NCI-H748 (cell line): Measurements from ENCODE around the gene NF1.
"Not testable (repeated sequence)": the region's sequence is repeated elsewhere in the genome, so short reads cannot be mapped to it uniquely, and the experiment has no call there.

Experiments used
- DNase-seq: peaks from one replicate; lab custom pipeline; 2025; ENCODE audit not compliant: unreplicated experiment; lab: John Stamatoyannopoulos, UW

NF1 gene

GRCh38 chr17:31321966-31322365, 227.2 kb downstream of the NF1 start:
- DNase-seq: no peak

GRCh38 chr17:31323551-31323950, 228.8 kb downstream of the NF1 start:
- no peak for DNase-seq

- no peak for DNase-seq
These were observed 232.9 kb downstream of the NF1 start for GRCh38 chr17:31327534-31328159.

DNA sequence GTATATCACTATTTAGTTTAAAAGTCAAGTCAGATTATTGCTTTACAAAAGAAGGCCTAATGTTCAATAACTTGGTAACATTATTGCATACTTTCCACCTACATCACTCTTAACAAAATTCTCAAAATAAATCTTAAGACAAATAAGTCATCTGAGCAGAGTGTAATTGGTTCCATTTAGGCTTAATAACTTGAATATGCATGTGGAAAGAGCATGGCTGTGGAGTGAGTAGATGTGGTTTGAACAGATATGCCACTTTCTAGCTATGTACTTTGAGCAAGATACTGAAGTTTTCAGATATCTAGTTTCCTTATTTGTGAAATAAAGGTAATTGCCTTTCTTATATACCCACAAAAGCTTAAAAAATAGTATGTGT, 233.4 kb downstream of the NF1 start:
- no peak for DNase-seq

GRCh38 chr17:31329221-31329620, 234.4 kb downstream of the NF1 start:
- DNase-seq: no peak

DNA sequence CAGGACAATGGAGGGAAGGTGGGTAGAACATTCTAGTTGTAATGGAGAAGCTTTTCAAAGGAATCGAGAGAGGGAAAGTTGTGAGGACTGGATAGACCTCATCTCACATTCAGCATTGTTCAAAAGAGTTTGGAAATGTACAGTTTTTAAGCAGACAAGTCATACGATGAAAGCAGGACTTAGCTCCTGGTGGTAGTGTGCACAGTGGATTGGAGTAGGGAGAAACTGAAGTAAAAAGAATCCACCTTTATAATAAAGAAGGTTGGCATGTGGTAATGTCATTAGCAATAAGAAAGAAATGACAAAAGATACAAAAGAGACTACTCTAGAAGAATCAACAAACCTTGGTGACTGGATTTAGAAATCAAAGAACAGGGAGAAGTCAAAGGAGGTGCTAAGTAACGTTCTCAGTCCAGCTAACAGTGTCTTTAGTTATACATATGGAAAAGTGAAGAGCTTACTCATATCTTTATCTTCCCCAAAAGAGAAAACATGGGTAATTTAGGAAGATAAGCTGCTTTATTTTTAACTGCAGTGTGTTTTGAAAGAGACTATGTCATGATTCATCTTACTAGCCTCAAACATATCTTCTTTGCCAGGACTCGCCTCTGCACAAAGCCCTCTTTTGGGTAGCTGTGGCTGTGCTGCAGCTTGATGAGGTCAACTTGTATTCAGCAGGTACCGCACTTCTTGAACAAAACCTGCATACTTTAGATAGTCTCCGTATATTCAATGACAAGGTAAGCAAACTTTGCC, 245.3 kb downstream of the NF1 start:
- no peak for DNase-seq

DNA sequence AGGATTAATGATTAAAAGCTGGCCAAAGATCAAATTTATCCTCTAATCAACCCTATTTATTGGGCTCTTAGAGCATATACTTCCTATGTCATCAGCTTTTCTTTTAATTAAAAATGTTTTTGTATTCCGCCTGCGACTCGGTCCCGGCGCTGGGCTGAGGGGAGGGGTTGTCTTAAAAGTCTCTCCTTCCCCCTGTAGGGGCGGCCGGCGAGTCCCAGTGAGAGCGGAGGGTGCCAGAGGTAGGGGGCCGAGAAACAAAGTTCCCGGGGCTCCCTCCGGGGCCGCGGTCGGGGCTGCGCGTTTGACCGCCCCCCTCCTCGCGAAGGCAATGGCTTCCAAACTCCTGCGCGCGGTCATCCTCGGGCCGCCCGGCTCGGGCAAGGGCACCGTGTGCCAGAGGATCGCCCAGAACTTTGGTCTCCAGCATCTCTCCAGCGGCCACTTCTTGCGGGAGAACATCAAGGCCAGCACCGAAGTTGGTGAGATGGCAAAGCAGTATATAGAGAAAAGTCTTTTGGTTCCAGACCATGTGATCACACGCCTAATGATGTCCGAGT, 250.5 kb downstream of the NF1 start:
- DNase-seq: not testable (repeated sequence)

DNA sequence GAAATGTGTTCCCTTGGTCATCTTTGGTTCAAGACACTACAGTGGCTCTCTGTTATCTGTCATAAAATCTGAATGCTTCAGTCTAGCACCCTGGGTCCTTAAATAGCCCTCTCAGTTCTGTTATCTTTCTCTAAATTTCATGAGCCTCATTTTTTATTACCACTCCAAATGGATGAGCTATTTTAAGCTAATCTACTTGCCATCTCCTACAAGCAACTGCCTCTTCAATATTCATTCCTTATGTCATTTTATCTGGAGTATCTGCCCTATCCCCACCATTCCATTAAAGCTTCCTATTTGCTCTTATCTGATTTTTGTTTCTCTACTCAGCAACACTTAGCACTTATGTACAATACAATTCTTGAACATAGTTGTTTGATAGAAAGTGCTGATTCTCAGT, 254.7 kb downstream of the NF1 start:
- DNase-seq: no peak

DNA sequence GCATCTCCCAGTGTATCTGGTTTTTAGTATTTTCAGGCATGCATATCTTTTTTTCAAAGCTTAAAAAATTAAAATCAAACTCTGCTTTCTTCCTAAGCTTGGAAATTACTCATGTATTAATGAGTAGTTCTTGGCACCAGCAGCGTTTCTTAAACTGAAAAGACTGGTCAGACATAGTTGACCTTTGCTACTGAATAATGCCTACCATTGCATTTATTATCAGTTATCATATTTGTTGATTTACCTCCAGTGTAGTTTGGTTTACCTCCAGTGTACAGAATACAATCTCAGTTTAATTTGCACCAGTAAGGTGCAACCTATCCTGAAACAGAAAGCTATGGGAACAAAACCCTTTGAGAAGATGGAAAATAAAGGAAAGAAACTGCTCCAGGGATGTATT, 261.2 kb downstream of the NF1 start:
- no peak for DNase-seq

GRCh38 chr17:31357091-31357490, 262.3 kb downstream of the NF1 start:
- DNase-seq: no peak

- peak; percentile 38 for DNase-seq
These were observed 263.1 kb downstream of the NF1 start for GRCh38 chr17:31357839-31358394.

- DNase-seq: no peak
These were observed 269.2 kb downstream of the NF1 start for GRCh38 chr17:31364012-31364411.

DNA sequence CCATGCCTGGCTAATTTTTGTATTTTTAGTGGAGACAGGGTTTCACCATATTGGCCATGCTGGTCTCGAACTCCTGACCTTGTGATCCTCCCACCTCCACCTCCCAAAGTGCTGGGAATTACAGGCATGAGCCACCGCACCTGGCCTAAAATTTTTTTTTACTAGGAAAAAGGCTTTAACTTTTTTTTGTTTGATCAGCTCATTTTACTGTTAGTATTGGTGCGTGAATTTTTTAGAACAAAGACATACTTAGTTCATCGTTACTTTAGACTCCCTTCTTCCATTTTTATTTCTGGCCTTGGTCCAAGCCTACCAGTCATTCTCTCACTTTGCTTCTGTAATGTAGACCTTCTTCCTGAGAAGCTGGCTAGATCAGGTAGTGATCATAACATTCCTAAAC, 271.3 kb downstream of the NF1 start:
- no peak for DNase-seq

GRCh38 chr17:31369266-31369665, 274.5 kb downstream of the NF1 start:
- DNase-seq: no peak

DNA sequence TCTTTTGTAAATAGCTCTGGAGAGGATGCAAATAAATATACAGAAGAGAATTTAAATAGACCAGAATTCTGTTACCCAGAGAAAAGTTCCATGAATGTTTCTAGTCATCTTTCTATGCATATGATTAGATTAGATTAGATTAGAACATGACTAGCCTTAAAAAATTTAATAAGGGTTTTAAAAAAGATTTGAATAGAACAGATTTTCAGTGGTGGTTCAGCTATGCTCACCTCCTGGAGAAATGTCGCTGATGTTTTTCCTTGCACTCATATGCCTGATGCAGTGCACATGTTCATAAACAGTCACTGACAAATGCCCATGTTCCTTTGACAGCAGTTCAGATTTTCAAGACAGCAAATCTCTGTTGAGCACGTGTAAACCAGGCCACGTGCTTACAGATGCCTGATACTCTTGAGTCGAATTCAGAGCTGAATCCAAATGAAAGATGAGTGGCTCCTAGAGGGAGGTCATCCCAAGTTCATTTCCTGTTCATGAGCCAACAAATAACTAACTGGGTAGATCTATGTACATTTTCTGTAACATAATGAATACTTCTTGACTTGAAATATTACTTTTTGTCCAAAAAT, 276.8 kb downstream of the NF1 start:
- DNase-seq: no peak

DNA sequence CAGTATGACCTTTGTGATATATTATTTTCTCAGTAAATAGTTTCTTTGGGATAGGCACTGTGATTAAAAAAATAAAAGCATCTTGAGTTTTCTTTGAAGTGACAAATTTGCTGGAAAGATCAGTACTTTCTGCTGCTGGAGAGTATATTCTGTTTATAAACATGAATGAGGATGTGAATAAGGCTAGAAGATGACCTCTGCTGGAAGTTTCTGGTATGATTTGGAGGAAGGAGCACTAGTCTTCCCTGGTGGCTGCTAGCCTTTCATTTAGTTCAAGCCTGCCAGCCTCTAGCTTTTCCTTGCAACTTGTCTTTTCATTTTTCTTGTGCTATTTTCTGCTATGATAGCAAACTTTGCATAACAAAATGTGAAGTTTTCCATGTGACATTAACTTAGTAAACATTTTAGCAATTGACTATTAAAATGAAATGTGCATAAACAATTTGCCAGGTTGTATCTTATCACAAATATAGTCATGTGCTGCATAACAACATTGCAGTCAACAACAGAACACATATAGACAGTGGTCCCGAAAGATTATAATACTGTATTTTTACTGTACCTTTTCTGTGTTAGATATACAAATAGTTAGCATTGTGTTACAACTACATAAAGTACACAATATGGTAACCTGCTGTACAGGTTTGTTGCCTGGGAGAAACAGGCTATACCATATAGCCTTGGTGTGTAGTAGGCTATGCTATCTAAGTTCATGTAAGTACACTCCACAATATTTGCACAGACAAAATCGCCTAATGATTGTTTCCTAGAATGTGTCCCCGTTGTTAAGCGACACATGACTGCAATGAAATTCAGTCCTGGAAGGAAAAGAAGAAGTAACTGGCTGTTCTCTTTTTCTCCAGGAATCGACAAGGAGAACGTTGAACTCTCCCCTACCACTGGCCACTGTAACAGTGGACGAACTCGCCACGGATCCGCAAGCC, 278.6 kb downstream of the NF1 start:
- peak; percentile 41 for DNase-seq

- DNase-seq: no peak
These were observed 279.3 kb downstream of the NF1 start for GRCh38 chr17:31374094-31374447.

- DNase-seq: no peak
These were observed 279.7 kb downstream of the NF1 start for GRCh38 chr17:31374503-31374902.

DNA sequence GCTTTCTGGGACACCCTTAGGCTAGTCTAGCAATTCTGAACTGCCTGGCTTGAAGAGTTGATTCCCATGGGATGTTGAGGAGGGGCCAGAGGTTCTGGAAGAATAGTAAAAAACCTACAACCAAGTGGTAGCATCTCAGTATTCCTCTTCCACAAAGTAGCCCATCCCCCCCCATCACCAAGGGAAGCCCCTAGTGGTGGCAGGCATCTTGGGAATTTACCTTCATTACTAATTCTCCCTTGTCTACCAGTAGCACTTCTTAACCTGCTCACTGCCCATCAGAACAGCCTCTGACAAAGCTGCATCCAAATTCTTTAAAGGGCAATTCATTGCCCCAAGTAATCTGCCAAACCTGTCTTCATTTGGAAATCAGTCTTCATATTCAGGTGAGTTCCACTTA, 283.9 kb downstream of the NF1 start:
- no peak for DNase-seq

DNA sequence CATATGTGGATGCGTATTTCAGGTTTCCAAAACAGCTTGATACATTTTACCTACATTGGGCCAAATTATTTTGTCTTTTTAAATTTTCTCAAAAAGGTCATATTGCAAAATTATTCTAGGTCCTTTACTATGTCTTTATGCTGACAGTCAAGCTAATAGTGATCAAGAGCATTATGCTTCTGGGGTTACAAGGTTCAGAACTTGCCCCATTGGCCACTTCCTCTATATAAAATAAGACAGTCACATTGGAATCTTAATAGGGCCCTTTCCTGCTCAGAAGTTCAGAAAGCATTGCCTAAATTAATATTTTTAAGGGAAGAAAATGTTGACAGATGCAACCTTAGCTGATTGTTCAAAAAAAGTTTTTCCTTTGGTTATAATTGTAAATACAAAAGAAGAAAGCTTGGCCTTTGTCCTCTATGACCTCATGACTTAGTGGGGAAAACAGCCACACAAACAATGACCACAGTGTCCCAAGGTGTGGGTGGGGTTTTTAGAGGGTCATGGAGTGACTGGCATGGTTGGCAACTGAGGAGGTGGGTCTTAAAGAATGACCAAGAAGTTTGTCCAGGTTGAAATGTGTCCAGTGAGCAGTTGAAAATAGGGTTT, 284.9 kb downstream of the NF1 start:
- no peak for DNase-seq
